ENCODE measurements around the gene PTGES3. TPM values are rescaled to one million over a fixed set of nuclear protein-coding genes. Genes with fewer than 3 reads are reported as not detected.
A peak's percentile ranks its signal among the peaks of the same experiment; 100 is the strongest.

PTGES3 gene
- total RNA-seq (2021; ENCODE audit: unreplicated experiment) (404 TPM), Bru-seq, nascent RNA (percentile 96 among the genes with signal in this experiment), BruChase-seq, experiment 1, labeled RNA remaining after a 6-hour chase (percentile 99 among the genes with signal in this experiment), BruChase-seq, experiment 2, labeled RNA remaining after a 2-hour chase (percentile 97 among the genes with signal in this experiment)
- polyA plus RNA-seq (2012), result 129 and 177 TPM in 2 replicates
- long read RNA-seq, transcript PTGES3-202 (7 exons, 1,547 nt), result minor isoform, 35 of 875 reads
- long read RNA-seq, transcript PTGES3-204 (7 exons, 1,017 nt), result minor isoform, 14 of 875 reads
- long read RNA-seq, transcript PTGES3-201 (8 exons, 1,920 nt), result major isoform, 767 of 875 reads
- long read RNA-seq, partial matches to known transcripts, result 27 of 875 reads
- long read RNA-seq, other reads (novel, unspliced or antisense), result 29 of 875 reads

GRCh38 chr12:56688129-56688845 is at the start of gene PTGES3:
Gene PTGES3, minus strand, starts transcription at chr12:56688284. Its CDS starts 285 bp downstream, at chr12:56687999.
- peak; percentile 96 for DNase-seq (ENCODE audit: low read depth, low spot score)
- TF ChIP-seq EGR1 (IDR thresholded peaks at IDR 0.05; ENCODE audit: low read depth) (peak; percentile 7; the same call in 1 of the 2 replicates), CBX3 (IDR thresholded peaks at IDR 0.05; ENCODE audit: low read depth) (peak; percentile 70), SP1 (IDR thresholded peaks at IDR 0.05; ENCODE audit: low read depth) (peak; percentile 70), REST (IDR thresholded peaks at IDR 0.05; ENCODE audit: low read depth) (no peak), SIN3A (IDR thresholded peaks at IDR 0.05; ENCODE audit: low read depth) (peak; percentile 84; the same call in 1 of the 2 replicates), MAX (IDR thresholded peaks at IDR 0.05) (peak; percentile 96), ZBTB33 (IDR thresholded peaks at IDR 0.05; ENCODE audit: extremely low read depth, insufficient replicate concordance, low read length) (peak; percentile 94), ATF3 (IDR thresholded peaks at IDR 0.05) (no peak), JUND (IDR thresholded peaks at IDR 0.05) (no peak), ZFX (IDR thresholded peaks at IDR 0.05) (peak; percentile 48; the same call in 1 of the 2 replicates), EZH2phosphoT487 (IDR thresholded peaks at IDR 0.05; ENCODE audit: borderline replicate concordance) (no peak), FOSL1 (IDR thresholded peaks at IDR 0.05; ENCODE audit: low read depth) (no peak), POLR2A (IDR thresholded peaks at IDR 0.05; ENCODE audit: borderline replicate concordance, extremely low read depth, insufficient read depth, insufficient read length) (peak; percentile 97), ZNF274 (IDR thresholded peaks at IDR 0.05; ENCODE audit: low read depth, low read length) (no peak), YY1 (IDR thresholded peaks at IDR 0.05; ENCODE audit: extremely low read depth, insufficient replicate concordance, low read depth, low read length) (peak; percentile 65), POLR2AphosphoS5 (IDR thresholded peaks at IDR 0.05; ENCODE audit: low read depth, low read length) (peak; percentile 93)
- peak; percentile 82 for ATAC-seq
- Histone ChIP-seq H3K79me2 (ENCODE audit: insufficient read depth, low read length) (peaks cover 53% of the 10 kb centered on the region), H3K4me3 (replicated peaks in 1 of 2; ENCODE audit: low read depth in 1 of 2, low read length in 2 of 2) (peak within 1 kb of the TSS; percentile 99 to 100), H2AFZ (ENCODE audit: low read depth, low read length, poor library complexity, severe bottlenecking) (no peak within 1 kb of the TSS), H3K27ac (ENCODE audit: low read depth, low read length) (peak within 1 kb of the TSS; percentile 97), H3K4me1 (ENCODE audit: control insufficient read depth in 1 of 2, insufficient read depth in 2 of 2, low read length in 2 of 2) (peaks cover 6 to 49% of the 10 kb centered on the region in 2 experiments; a peak in 3 of 4 replicates), H3K9me3 (ENCODE audit: control insufficient read depth in 1 of 2, insufficient read depth in 1 of 2, low read depth in 1 of 2, low read length in 2 of 2) (no peaks in the 10 kb centered on the region), H3K9ac (ENCODE audit: low read length) (peak within 1 kb of the TSS; percentile 100), H3K27me3 (ENCODE audit: insufficient read depth, low read length) (no peaks in the 10 kb centered on the region), H3K4me2 (ENCODE audit: low read length) (peak within 1 kb of the TSS; percentile 96), H4K20me1 (ENCODE audit: insufficient read depth) (peaks cover 15% of the 10 kb centered on the region; the same call in 1 of the 2 replicates), H3K36me3 (ENCODE audit: control insufficient read depth in 1 of 2, insufficient read depth in 2 of 2, low read length in 2 of 2) (peaks cover 11 to 16% of the 10 kb centered on the region in 2 experiments), H3K9me2 (ENCODE audit: insufficient read depth) (no peaks in the 10 kb centered on the region)
- intact Hi-C loops (cut with micrococcal nuclease), result loop anchor here (2.0 kb wide), 3 partner anchors 37 to 51 kb away; partner anchors contain the start of gene NACA
- RAD21 ChIA-PET (ENCODE audit: low non-redundant PET in 1 of 2, low total read pairs in 2 of 2, uncharacterized antibody in 2 of 2, unreplicated experiment in 2 of 2), result interaction anchor here in 1 of 2 experiments (0.5 kb wide), 1 partner anchor 15 kb away, joined by 6 read pairs; no protein-coding TSS in a partner anchor
- POLR2A ChIA-PET, result interaction anchor here (0.6 to 2.1 kb wide), 26 partner anchors 9 to 477 kb away, joined by 3 to 31 read pairs (median 4); partner anchors contain the start of genes LRP1, NACA, RBMS2 and STAT6
- no TSS peak for BruUV-seq (replicated peaks)
- CTCF ChIA-PET, result interaction anchor here (1.2 to 1.9 kb wide), 3 partner anchors 10 to 52 kb away, joined by 3 to 16 read pairs (median 4); no protein-coding TSS in a partner anchor
